GM23338 (cell line): Measurements from ENCODE around the gene CHN2. TPM values are rescaled to one million over a fixed set of nuclear protein-coding genes. Genes with fewer than 3 reads are reported as not detected.

ENCODE experiments used
- ATAC-seq: fragments of 200-7000 bp; cut with Tn5 transposase; 3 replicates; pipeline ENCODE4 v1.9.1; 2020
- DNase-seq: peaks from one replicate; pipeline ENCODE4 v3.0.0-alpha.2; 2015; ENCODE audit warnings: low spot score
- H2AFZ ChIP-seq: fragments of 200-600 bp; sonication (generic); 2 replicates; pipeline ENCODE4 v1.8.0; 2016; ENCODE audit warnings: antibody characterized with exemption, mild to moderate bottlenecking, moderate library complexity
- H3F3A ChIP-seq: fragments of 200-600 bp; sonication (generic); replicated peaks from 2 replicates; pipeline ENCODE4 v1.8.0; 2017; ENCODE audit warnings: antibody characterized with exemption, mixed run types, low read depth
- H3K27ac ChIP-seq: fragments of 200-600 bp; sonication (generic); 2 replicates; pipeline ENCODE4 v1.6.1; 2016; ENCODE audit warnings: low read depth
- H3K27me3 ChIP-seq: fragments of 200-600 bp; sonication (generic); 2 replicates; pipeline ENCODE4 v1.8.0; 2016; ENCODE audit warnings: mild to moderate bottlenecking, mixed run types, moderate library complexity; ENCODE audit not compliant: insufficient read depth
- H3K36me3 ChIP-seq: fragments of 200-600 bp; sonication (generic); 2 replicates; pipeline ENCODE4 v1.8.0; 2016; ENCODE audit warnings: mild to moderate bottlenecking; ENCODE audit not compliant: insufficient read depth
- H3K4me1 ChIP-seq: fragments of 200-600 bp; sonication (generic); 2 replicates; pipeline ENCODE4 v1.8.0; 2016; ENCODE audit warnings: mild to moderate bottlenecking, moderate library complexity; ENCODE audit not compliant: insufficient read depth
- H3K4me2 ChIP-seq: fragments of 200-600 bp; sonication (generic); 2 replicates; pipeline ENCODE4 v1.7.1; 2017; ENCODE audit warnings: mixed run types
- H3K4me3 ChIP-seq: fragments of 200-600 bp; sonication (generic); 2 replicates; pipeline ENCODE4 v1.6.1; 2016; ENCODE audit warnings: mixed run types
- H3K79me2 ChIP-seq: fragments of 200-600 bp; sonication (generic); replicated peaks from 2 replicates; pipeline ENCODE4 v1.8.0; 2017; ENCODE audit warnings: mild to moderate bottlenecking; ENCODE audit not compliant: insufficient read depth
- H3K9me2 ChIP-seq: fragments of 200-600 bp; sonication (generic); 2 replicates; pipeline ENCODE4 v1.8.0; 2017; ENCODE audit not compliant: insufficient read depth
- H4K20me1 ChIP-seq: fragments of 200-600 bp; sonication (generic); replicated peaks from 2 replicates; pipeline ENCODE4 v1.8.0; 2017; ENCODE audit warnings: mild to moderate bottlenecking; ENCODE audit not compliant: insufficient read depth
- H3K27ac Mint-ChIP-seq: 2 replicates; pipeline ENCODE4 v1.8.0; 2020; ENCODE audit warnings: inconsistent platforms, mild to moderate bottlenecking, moderate library complexity, mixed read lengths
- H3K27me3 Mint-ChIP-seq: 3 replicates; pipeline ENCODE4 v1.8.0; 2022; ENCODE audit warnings: low read depth, mild to moderate bottlenecking, moderate library complexity, mixed read lengths, inconsistent platforms; ENCODE audit not compliant: insufficient read depth, poor library complexity
- H3K36me3 Mint-ChIP-seq: 3 replicates; pipeline ENCODE4 v1.8.0; 2021; ENCODE audit warnings: low read depth, mild to moderate bottlenecking, inconsistent platforms, moderate library complexity, mixed read lengths
- H3K4me1 Mint-ChIP-seq: 3 replicates; pipeline ENCODE4 v1.8.0; 2020; ENCODE audit warnings: mild to moderate bottlenecking, inconsistent platforms, mixed read lengths
- H3K4me3 Mint-ChIP-seq: 3 replicates; pipeline ENCODE4 v1.8.0; 2021; ENCODE audit warnings: moderate library complexity, mild to moderate bottlenecking, inconsistent platforms, mixed read lengths
- H3K9me3 Mint-ChIP-seq: 3 replicates; pipeline ENCODE4 v1.8.0; 2020; ENCODE audit warnings: moderate library complexity, mild to moderate bottlenecking, inconsistent platforms, mixed read lengths
- ETS1 ChIP-seq: IDR thresholded peaks from 2 replicates; pipeline ENCODE4 v1.6.1; 2016; ENCODE audit warnings: antibody characterized with exemption
- EZH2 ChIP-seq: fragments of 200-600 bp; sonication (generic); IDR thresholded peaks from one replicate; pipeline ENCODE4 v1.8.0; 2017; ENCODE audit warnings: antibody characterized with exemption, mild to moderate bottlenecking, low read depth; ENCODE audit not compliant: unreplicated experiment
- ZNF331 ChIP-seq: fragments of 250-450 bp; sonication (Bioruptor Pico); IDR thresholded peaks from 2 replicates; pipeline ENCODE4 v1.5.0; 2020; ENCODE audit warnings: low read depth, mild to moderate bottlenecking, moderate library complexity
- ZNF462 ChIP-seq: fragments of 250-450 bp; sonication (Bioruptor Pico); IDR thresholded peaks from 2 replicates; pipeline ENCODE4 v1.5.0; 2020; ENCODE audit warnings: mild to moderate bottlenecking, moderate library complexity
- polyA plus RNA-seq: library from polyadenylated mRNA; unstranded; fragments of >200 nt; fragmentation: Nextera tagmentation; extraction: Ambion mirVana; gene quantifications from 2 replicates; pipeline ENCODE4 v1.2.1, GENCODE V29; 2016
- total RNA-seq: library from RNA; depleted of rRNA; stranded (reverse); fragments of >200 nt; shearing (Covaris generic); gene quantifications from 2 replicates; pipeline ENCODE4 v1.2.3, GENCODE V29; 2014
- TF ChIP-seq, protein P1 (sequence below), 2 experiments: fragments of 200-600 bp in 1 of 2; sonication (generic) in 1 of 2; conservative IDR thresholded peaks; 2 replicates each; pipeline versions ENCODE4 v1.5.1 to v1.6.1; 2016 to 2017; ENCODE audit warnings: antibody characterized with exemption in 2 of 2, low read depth in 2 of 2, mild to moderate bottlenecking in 2 of 2, moderate library complexity in 1 of 2

The CHN2 gene
- total and polyA plus RNA-seq, 2 experiments from 2014 or later: 6.1 to 7.5 TPM

DNA sequence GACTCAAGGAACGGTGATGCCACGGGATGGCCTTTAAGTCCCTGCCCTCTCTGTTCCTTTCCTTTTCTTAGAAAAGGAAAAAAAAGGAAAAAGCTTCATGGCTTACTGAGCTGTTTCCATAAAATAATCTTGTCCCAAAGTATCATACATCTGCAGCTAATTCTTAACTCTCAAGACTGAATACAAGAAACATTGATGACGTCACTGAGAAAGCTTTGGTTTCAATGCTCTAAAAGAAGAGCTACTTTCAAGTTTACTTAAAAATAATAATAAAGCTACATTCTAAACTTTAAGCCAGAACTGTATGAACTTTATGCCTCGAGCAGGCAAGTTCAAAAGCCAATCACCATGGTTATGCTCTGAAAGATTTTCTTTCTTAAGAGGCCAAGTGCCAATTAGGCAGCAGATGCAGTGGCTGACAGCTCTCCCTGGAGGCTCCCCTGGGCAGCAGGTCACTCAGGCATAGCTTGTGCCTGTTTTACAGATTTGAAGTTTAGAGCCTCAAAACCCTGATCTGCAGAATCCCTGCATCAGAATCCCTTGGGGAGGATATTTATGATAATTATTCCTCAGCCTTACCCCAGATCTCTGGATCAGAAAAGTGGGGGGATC lies 165.0 kb downstream of the CHN2 start:
- Histone ChIP-seq H3K36me3 (no peaks in the 10 kb centered on the region; the same call in 1 of the 2 replicates), H3K79me2 (no peaks in the 10 kb centered on the region), H3K27ac (no peak overlapping the region), H3F3A (no peaks in the 10 kb centered on the region), H4K20me1 (no peaks in the 10 kb centered on the region), H3K4me2 (no peak overlapping the region), H2AFZ (no peak overlapping the region), H3K4me1 (0 out of 2 replicates have a peak, but pooled peaks cover under 1% of the 10 kb centered on the region), H3K9me2 (no peaks in the 10 kb centered on the region), H3K27me3 (no peaks in the 10 kb centered on the region), H3K4me3 (no peak overlapping the region)
- Mint-ChIP-seq H3K4me3 (no peak overlapping the region), H3K4me1 (peaks cover 8% of the 10 kb centered on the region; the same call in 2 of the 3 replicates), H3K36me3 (no peaks in the 10 kb centered on the region), H3K9me3 (no peaks in the 10 kb centered on the region), H3K27me3 (no peaks in the 10 kb centered on the region), H3K27ac (no peak overlapping the region)
- TF ChIP-seq ZNF462: no peak
- TF ChIP-seq ZNF331 (CRISPR knock-in tag): no peak
- TF ChIP-seq ETS1: no peak
- no peak for TF ChIP-seq EZH2
- TF ChIP-seq, protein P1, sequence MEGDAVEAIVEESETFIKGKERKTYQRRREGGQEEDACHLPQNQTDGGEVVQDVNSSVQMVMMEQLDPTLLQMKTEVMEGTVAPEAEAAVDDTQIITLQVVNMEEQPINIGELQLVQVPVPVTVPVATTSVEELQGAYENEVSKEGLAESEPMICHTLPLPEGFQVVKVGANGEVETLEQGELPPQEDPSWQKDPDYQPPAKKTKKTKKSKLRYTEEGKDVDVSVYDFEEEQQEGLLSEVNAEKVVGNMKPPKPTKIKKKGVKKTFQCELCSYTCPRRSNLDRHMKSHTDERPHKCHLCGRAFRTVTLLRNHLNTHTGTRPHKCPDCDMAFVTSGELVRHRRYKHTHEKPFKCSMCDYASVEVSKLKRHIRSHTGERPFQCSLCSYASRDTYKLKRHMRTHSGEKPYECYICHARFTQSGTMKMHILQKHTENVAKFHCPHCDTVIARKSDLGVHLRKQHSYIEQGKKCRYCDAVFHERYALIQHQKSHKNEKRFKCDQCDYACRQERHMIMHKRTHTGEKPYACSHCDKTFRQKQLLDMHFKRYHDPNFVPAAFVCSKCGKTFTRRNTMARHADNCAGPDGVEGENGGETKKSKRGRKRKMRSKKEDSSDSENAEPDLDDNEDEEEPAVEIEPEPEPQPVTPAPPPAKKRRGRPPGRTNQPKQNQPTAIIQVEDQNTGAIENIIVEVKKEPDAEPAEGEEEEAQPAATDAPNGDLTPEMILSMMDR (conservative IDR thresholded peaks at IDR 0.05; ENCODE audit: low read depth in 2 of 2): no peak
- DNase-seq (no peak), ATAC-seq (no peak)
